HS-5 (cell line): ENCODE results near the gene GIGYF2.

Source experiments
- DNase-seq: peaks from one replicate; pipeline ENCODE4 v3.0.0-alpha.2; 2012; ENCODE audit warnings: low read depth

The GIGYF2 gene

DNA sequence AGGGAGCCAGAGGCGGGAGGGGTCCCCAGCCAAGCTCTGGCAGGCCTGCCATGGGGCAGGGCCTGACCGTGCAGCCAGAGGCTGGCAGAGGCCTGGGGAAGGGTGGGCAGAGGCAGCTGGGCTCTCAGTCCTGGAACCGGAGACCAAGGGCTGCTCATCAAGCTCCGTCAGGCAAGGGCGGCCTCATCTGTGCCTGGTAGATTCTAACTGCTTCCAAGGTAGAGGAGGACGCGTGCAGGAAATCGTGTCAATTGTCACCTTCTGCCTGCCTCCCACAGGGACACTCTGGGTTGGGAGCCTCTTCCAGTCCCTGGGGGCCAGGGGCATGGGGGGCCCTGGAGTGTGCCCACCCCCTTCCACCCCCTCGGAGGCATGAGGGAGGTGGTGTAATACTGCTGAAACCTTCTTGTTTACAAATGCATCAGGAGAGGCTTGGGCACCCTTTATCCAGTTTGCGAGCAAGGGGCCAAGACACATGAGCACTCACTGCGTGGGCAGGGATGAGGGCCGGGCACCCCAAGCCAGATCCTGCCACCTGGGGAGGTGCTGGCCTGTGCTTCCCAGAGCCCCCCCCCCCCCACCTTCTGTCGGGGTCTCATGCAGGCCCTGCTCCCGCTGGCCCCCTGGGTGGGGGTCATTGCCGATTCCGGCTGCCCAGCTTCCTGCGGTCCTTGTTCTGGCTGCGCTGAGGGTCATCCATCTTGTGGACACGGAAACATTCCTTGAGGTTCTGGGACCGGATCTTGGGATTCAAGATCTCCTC is 181.9 kb downstream of the GIGYF2 start:
- DNase-seq: no peak

DNA sequence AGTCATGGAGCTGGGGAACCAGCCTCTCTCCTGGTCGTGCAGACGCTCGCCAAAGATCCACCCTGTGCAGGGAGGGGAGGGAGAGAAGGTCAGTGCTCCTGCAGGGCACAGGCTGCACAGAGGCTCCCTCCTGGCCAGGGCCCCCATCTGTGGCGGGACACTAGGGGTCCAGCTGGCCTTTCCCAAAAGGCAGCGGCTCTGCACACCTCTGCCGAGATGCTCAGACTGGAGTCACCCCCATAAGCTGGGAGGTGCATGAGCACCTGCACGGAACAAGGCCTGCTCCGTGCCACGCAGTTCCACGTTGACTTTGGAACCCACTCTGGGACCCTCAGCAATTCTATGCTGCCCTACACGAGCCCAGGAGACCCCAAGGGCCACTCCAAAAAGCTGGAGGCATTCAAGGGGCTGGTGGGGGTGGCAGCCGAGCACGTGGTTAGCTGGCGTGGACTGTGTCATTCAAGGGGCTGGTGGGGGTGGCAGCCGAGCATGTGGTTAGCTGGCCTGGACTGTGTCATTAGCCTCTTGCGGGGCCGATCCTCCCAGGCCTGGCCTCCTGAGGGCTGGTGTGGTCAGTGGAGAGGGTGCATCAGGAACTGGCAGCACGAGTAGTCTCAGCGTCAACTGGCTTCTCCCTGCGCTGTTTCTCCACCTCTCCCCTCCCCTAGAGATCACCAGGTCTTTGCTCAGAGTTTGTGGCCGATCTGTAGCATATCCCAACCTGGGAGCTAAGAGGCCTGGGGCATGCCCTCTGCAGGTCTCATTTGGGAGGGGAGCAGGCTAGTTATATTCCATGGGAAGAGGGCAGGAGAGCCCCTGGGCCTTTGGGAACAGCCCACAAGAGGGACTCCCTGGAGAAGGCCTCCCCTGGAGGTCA is 182.7 kb downstream of the GIGYF2 start:
- DNase-seq: no peak

DNA sequence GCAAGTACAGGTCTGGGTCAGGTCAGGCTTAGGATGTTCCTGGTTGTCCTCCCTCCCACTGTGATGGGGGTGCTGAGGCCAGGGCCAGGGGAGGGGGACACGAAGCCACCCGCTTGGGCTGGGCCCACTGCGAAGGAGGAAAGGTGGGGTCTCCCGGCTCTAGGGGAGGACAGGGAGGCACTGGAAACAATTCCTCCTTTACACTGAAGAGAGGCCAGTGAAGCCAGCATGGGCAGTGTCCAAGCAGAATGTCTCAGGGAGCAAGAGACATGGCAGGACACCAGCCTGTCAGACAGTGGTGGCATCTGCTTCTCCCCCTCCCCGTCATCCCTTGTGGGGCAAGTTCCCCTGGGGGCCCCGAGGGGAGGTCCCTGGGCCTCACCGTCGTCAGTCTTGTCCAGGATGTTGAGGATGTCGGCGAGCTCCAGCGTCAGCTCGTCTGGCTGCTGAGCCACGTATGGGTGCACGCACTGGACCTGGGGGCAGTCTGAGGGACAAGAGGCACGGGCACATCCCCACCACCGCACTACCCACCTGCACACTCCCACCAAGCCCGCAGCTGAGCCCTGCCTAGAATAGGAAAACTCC is 183.7 kb downstream of the GIGYF2 start:
- no peak for DNase-seq

DNA sequence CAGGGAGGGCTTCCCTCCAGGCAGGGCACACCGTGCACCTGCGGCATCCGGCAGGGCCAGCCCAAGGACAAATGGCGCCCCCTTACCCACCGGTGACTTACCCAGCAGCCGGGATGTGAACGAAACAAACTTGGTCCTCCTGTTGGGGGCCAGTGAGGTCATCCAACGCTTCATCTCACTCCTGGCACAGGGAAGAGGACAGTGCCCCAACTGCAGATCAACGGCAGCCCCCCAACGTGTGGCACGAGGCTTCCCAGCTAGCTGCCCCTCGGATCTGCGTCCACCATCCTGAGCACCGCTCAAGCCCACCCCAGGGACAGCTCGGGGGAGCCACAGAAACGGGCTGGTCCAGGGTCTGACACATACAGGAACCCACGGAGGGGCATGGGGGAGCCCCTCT is 185.0 kb downstream of the GIGYF2 start:
- DNase-seq: no peak

DNA sequence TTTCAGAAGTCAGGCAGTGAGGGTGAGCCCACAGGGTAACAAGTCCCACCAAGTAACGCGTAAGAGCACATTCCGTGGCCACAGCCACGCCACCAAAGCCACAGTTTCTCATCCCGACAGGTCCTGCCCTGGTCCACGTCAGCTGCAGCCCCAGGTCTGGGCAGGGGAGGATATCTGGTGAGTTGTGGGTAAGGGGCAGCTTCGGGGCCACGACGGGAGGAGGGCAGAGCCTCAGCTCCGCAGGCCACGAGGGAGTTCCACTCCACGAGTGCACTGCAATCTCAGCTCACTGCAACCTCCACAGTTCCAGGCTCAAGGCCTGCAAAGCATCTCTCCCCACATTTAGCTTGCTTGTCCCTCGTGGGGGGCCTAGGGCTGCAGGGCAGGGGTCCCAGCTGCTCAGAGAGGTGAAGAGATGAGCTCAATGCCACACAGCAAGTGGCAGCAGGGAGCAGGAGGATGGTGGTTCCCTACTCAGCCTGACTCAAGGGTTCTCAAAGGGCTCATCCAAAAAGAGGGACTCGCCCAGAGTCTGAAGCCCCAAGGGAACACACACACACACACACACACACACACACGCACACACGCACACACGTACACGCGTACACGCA is 185.5 kb downstream of the GIGYF2 start:
- DNase-seq: no peak

DNA sequence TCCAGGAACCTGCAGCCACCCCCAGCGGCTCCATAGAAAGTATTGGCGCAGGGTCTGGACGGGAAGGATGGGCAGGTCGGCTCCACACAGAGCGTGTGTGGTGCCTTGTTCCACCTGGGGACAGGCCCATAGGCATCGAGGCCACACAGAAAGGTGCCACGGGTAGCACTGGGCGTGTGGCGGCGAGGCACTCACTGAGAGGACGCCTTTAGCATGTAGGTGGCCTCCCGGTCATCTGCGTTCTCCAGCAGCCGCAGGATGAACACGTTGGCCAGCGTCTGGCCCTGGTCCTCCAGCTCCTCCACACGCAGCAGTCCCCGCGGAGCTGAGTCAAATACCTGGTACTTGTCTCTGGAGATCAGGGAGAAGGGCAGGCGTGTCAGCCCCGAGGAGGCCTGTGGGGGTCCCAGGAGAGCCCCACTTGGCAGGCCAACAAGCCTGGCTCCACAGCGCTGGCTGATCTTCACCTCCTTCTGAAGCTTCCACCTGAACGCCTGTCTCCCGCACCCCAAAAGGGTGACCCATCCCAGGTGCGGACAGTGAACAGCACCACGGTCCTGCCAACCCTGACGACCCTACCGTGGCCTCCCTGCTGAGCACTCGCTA is 186.1 kb downstream of the GIGYF2 start:
- no peak for DNase-seq

DNA sequence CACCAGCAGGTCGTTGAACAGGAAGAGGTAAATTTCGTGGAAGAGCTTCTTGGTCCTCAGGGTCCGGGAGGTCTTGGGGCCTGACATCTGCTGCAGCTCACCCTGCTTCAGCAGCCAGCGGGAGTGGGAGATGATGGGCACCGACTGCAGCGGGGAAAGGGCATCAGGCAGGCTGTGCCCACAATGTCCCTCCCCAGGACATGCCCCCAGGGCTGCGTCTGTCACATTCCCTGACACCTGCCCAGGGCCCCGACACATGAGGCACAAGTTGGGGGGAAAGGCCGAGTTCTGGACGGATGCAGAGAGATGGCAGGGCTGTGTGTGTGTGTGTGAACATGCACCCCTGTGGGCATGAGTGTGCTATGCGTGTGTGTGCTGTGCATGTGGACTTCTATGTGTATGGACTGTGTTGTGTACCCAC is 186.9 kb downstream of the GIGYF2 start:
- no peak for DNase-seq

DNA sequence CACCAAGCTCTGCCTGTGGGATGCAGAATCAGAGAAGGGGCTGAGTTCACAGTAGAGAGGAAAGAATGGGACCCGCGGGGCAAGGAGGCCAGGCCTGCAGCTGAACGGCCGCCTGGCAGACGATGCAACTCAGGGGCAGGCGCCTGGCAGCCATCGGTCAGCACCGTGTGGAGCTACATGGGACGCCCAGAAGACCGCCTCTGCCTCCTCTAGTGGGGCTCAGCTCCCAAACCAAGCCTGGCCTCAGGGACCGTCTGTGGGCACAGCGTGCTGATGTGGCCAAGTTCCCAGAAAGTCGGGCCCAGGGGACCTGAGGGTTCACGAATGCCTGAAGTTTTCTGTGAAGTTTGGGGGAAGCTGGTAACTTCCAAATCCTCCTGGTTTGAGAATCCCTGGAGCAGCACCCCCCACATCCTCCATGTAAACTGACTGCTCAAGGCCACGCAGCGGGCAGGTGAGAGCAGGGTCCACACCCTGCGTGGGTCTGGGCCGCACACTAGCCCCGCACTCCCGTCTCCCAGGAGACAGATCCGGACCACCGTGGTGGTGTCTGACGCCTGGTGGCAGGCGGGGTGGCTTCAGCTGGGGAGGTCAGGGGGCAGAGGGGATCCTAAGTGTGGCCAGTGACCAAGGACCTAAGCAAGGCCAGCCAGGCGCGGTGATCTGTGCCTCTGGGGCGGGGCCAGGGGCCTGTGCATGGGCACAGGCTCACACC is 187.6 kb downstream of the GIGYF2 start:
- DNase-seq: no peak

DNA sequence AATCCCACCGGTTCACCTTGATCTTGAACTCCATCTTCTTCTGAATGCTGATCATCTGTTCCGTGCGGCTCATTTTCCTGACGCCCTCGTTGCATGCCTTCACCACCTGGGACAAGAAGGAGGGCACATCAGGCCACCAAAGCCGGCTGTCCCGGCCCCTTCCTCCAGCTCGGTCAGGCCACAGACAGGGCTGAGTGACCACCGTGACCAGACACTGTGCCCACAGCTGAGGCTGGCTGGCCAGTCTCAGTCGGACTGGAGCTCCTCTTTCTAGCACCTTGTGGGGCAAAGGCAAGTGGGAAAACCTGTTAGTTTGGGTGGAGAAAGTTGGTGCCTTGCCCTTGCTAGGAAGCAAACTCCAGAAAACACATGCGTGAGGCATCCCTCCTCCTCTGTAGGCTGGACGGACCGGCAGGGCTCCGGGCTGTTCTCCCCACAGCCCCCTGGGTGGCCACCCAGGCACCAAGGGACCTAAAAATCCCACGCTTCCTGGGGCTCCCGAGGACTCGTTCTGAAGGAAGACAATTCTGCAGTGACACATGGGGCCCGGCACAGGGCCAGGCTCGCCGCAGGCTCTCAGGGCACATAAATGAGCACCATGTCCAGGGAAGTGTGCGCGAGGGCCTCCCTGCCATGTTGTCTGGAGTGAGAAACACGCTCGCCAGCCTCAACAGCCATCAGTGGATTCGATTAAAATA is 188.3 kb downstream of the GIGYF2 start:
- DNase-seq: no peak

DNA sequence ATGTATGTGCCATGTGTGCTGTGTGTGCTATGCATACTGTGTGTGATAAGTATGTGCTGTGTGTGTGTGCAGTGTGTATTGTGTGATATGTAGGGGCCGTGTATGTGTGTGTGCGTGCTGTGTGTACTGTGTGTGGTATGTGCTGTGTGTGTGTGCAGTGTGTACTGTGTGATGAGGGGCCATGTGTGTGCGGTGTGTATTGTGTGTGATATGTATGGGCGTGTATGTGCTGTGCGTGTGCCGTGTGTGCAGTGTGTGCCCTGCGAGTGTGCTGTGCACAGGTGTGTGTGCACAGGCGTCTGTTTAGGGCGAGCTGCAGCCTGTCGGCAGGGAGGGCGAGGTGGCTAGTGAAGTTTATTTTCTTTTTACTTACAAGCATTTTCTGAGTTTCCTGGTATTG is 189.0 kb downstream of the GIGYF2 start:
- DNase-seq: no peak

DNA sequence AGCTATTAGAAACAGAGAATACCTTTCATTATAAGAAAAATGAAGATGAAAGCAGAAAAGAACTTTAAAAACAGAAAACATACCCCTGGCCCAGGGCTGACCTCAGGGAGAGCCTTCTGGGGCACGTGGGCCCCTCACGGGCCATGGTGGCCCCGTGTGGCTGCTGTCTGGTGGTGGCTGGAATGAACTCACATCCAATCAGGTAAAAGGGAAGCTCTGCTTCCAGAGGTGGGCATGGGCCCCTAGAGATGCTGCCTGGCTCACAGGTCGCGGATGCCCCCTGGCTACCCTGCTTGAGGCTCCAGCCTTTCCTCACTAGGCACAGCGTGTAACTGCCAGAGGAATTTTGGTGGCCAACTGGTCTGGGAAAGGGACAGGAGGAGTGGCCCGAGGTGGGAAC is 189.5 kb downstream of the GIGYF2 start:
- DNase-seq: no peak

DNA sequence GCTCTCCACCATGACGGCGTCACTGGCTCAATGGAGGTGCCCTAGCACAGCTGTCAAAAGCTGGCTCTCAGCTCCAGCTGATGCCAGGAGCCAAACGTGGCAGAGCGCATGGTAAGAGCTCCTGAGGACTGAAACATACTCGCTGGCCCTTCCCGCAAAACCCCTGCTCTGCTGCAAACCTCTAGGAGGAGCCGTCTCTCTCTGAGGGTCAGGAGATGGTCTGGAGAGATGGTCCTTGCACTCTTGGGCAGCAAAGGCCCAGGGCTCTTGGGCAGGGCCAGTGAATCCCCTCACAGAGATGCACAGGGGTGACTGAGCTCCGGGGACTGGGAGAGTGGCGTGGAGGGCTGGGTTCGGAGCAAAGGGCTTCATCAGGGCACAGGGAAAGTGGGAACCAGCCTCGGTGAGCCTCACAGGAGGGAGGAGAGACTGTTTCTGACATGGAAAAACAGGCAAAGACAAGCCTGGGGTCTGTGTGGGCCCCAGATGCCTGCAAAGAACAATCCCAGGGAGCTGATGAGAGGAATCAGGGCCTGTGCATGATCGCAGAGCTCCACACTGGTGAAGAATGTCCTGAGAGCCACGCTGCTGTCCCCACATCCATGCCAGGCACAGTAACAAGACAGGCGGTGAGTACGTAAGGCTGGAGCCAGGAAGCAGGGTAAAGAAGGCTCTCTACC is 190.2 kb downstream of the GIGYF2 start:
- no peak for DNase-seq

DNA sequence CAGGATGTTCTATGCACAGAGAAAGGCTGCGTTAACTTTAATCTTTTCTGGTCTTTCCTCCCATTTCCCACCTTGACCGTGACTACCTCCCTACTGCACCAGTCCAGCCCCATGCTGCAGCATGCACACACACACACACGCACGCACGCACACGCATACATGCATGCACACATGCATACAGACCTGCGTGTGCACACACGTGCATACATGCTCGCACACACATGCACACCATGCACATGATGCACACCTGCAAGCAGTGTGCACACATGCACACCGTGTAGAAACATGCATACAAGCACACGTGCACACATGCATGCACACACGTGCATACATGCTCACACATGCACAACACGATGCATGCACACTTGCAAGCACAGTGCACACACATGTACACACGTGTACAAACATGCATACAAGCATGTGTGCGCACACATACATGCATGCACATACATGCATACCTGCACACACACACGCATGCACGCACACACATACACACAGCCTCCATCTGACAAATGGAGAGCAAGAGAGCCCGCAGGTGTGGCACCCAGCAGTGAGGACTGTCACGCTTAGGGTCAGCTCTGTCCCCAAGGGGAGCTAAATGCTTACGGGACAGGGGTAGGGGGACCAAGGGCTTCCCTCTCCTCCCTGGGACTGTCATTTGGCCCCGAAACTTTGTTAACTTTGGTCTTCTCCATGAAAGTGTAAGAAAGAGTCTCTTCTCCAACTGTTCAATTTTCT is 191.1 kb downstream of the GIGYF2 start:
- DNase-seq: no peak

DNA sequence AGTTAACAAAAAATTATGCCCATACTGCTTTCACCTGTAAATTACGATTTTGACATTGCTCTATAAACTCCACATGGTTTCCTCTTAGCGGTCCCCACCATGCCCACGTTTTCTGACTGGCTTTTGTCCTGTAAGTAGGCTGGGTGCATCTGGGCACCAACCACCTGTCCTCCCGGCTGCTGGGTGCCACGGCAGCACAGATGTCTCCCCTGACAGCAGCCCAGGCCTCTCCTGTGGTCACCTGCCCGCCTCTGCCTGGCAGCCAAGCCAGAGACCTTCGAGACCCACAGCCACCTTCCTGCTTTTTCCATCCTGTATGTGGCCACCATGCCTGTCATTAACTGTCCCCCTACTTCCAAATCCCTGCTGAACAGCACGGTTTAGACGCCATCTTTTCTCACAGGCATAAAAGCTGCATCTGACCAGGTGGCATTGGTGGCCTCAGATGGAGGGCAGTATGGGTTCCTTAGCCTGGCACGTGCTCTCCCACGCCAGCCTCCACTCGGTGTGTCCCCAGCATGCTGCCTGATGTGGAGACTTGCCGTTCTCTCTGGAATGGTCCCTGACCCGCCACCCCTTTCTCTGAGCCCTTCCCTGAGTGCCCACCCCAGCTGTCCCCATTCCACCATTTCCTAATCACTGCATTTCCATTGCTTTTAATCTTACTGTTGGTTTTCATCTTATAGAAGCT is 191.9 kb downstream of the GIGYF2 start:
- no peak for DNase-seq

DNA sequence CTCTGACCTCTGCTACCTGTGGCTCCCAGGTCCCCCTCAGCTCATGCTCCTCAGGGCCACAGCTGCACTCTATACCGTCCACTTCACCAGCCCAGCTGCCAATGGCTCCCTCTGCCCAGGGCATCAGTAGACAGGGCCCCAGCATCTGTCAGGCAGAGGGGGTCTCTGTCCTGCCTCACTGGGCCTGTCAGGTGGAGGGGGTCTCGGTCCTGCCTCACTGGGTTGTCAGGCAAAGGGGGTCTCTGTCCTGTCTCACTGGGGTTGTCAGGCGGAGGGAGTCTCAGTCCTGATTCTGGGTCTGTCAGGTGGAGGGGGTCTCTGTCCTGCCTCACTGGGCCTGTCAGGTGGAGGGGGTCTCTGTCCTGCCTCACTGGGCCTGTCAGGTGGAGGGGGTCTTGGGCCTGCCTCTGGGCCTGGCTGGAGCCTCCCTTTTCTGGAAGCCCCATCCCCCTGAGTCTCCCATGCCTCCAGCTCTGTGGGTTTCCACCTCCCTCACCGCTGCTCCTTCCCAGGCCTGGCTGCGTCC is 192.8 kb downstream of the GIGYF2 start:
- no peak for DNase-seq

DNA sequence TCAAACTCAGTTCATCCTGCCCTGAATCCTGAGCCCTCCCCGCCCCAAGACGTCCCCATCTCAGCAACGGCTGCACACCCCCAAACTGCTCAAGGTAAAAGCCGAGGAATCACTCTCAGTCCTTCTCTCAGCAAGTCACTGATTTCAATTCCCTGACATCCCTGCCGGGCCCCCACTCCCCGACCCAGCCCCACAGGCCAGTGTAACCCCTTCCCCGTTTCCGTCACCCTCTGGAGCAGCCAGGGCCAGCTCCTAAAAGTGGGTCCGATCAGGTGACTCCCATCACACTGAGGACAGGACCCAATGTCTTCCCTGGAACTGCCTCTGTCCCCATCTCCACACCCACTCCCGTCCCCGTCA is 193.4 kb downstream of the GIGYF2 start:
- DNase-seq: no peak

DNA sequence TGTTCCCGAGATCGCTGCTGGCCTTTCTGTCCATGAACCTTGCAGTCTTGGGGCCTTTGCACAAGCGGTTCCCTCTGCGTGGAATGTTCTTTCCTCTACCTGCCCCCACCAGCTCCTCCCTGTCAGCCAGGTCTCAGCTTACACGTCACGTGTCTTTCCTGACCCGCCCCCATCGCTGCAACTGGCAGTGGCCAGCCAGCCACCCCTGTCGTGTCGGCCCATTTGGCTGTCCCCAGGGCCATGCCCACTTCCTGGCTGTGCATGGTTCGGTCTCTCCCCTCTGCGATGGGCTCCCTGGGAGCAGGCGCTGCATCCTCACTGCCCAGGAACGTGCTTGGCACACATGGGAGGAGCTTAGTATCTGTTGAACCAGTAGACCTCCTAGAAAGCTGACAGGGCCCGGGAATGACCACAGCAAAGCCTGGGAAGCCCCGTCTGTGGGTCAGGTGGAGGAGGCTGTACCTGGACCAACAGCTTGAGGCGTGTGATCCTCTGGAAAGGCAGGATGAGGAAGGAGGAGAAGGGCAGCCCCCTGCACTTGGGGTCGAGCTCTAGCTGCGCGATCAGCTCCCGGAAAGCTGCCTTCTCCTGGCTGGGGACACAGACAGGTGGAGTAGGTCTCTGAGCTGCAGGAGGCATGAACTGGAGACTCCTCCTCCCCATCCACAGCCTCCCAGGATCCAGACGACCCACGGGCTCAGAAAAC is 193.9 kb downstream of the GIGYF2 start:
- no peak for DNase-seq

DNA sequence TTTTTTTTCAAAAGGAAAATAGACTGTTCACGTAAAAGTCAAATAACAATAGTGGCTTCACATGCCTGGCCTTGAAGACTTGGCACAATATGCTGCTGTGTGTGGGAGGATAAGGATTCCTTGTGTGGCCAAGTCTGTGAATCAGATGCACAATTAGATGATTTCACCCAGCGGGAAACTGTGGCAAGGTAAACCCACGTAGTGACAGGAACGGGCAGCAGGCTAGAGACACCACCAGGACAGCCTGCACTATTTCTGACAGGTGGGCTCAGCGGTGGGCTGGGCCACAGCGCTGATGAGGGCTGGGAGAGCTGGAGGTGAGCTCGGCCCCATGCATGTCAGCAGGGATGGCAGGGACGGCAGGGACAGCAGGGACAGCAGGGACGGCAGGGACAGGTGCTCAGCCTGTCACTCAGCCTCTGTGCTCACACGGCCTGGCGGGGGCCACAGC is 194.5 kb downstream of the GIGYF2 start:
- DNase-seq: no peak
